IPS-NIHi7 (cell line): ENCODE measurements around the gene DEFB132.
"Not testable (repeated sequence)": the region's sequence is repeated elsewhere in the genome, so short reads cannot be mapped to it uniquely, and the experiment has no call there.

Source experiments
- DNase-seq: peaks from one replicate; pipeline ENCODE4 v3.0.0; 2012; ENCODE audit warnings: mixed read lengths; ENCODE audit errors: extremely low spot score

Gene DEFB132, protein sequence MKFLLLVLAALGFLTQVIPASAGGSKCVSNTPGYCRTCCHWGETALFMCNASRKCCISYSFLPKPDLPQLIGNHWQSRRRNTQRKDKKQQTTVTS

DNA sequence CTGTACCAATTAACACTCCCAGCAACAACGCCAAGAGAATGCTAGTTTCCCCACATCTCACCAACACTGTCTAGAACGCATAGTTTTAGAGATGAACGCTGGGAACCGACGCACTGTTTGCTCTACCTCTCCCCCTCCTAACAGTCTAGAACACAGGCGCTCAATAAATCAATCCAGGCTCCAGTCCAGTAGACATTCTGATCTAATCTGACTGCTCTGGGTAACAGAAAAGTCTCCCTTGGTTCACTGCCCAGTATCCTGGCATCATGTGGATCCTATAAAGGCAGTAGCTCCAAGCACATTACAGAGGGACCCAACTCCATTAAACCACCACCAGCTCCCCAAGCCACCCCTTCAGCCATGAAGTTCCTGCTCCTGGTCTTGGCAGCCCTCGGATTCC lies at the start of gene DEFB132:
TSS of gene DEFB132 (plus strand) at position 306 of the 400 bp plus-strand sequence. CDS start at position 361, 55 bp downstream.
- no peak for DNase-seq

DNA sequence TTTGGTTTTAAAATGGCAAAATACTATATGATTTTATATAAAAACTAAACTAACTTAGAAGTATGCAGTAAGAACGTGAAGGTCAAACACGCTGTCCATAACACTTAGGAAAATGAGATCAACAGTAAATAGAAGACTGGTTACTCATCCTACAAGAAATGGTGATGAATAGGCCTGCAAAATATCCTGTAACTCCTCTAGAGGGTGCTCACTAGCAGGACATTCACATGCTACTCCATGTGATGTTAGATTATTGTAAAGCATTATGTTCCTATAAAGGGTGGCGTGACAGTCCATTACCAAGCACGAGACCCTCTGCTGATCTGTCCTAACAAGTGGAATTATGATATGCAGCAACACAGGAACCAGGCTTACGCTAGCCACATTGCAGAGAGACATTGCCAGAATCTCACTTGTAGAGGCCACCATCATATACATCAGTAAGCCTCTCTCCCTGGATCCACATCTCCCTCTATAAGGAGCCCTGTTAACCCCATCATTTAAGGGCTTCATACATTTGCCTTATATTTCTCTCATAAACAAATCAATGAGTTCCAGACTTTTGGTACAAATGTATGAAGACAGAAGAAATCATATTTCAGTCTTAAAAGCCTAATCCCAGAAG lies 48.5 kb upstream of the DEFB132 start:
- DNase-seq = peak; percentile 45

DNA sequence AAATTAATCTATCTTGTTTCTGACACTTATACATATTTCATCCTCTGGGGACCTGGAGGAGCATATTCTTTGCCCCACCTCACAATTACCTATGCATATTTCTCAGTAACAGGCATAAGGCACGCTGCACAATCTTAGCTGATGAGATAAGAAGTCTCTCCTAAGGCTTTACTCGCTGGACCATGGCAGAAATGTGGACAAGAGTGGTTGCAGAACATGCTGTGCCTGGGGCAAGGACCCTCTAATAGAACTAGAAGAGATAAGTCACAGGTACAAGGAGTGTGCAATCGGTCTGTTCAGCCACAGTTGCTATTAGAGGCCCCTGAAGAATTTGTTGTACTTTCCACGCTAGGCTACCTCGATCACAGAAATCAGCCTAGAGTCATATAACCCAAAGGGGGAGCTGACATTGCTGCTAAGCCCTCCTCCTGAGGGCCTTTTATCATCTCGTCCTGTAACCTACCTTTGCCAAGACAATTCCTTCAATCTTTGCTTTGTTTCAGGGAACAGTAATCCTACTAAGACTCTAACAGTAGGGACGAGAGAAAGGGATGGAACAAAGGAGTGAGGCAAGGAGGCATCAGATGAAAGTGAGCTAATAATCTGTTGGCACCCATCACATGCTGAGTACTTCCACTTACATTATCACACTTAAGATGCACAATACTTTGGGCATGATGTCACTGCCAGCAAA lies 46.6 kb upstream of the DEFB132 start:
- no peak for DNase-seq

DNA sequence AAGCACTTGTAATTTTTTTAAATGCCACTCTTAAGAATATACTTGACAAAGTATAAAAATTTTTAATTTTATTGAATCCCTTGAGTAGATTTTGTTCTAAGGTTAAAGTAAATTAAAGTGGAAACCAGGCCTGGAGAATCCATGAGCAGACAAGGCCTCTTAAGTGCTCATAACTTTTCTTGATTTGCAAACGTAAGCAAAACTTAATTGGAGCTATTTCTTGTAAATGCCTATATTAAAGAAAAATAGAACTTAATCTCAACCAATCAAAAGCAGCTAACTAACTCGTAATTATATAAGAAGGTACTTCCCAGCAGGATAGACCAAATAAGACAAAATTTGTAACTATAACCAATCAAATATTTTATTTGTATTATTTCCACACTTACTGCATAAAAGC lies 43.1 kb upstream of the DEFB132 start:
- DNase-seq = no peak

DNA sequence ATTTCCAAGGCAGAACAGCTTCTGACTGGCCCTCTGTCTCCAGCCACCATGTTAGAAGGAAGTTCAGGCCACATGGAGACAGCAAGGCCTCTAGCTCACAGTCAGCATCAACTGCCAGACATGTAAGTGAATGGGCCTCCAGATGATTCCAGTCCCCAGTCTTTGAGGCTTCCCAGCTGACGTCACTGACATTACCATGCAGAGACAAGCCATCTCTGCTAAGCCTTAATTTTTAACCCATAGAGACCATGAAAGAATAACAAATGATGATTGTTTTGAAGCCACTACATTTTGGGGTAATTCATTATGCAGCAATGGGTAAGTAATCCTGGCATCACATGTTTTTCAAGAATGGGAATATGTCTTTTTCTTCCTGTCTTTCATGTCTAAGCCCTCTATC lies 41.7 kb upstream of the DEFB132 start:
- no peak for DNase-seq

DNA sequence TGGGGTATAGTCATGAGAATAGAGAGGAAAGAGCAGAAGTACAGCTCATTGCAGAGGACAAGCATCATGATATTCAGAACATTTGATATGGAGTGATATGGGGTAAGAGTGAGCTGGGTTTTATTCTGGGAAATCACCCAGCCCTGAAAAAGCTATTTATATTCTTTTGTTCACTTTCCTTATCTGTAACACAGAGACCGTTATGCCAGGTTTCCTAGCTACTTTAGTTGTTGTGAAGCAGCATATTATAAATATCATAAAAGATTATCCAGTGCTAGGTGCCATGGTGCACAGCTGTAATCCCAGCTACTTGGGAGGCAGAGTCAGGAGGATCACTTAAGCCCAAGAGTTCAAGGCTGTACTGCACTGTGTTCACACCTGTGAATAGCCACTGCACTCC lies 40.3 kb upstream of the DEFB132 start:
- DNase-seq = no peak

DNA sequence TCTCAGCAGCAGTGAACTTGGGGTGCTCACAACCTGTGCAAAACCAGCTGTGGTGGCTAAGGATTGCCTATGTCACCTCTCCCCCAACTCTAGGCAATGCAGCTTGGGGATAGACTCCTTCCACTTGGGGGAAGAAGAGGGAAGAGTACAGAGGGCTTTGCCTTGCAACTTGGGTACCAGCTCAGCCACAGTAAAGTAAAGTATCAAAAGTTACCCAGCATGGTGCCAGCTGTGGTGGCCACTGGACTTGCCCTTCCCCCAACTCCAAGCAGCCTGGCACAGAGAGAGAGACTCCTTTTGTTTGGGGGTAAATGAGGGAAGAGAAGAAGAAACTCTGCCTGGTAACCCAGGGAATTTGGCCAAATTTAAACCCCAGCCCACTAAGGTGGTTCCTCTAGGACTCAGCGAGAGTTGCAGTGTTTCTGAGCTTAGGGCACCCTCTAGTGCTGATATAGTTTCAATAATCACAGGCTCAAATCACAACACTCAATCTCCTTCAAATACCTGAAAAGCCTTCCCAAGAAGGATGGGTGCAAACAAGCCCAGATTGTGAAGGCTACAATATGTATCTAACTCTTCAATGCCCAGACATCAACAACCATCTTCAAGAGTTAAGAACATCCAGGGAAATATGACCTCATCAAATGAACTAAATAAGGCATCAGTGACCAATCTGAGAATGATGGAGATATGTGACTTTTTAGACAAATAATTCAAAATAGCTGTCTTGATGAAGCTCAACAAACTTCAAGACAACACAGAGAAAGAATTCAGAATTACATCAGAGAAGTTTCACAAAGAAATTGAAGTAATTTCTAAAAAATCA lies 38.0 kb upstream of the DEFB132 start:
- peak; percentile 64 for DNase-seq

DNA sequence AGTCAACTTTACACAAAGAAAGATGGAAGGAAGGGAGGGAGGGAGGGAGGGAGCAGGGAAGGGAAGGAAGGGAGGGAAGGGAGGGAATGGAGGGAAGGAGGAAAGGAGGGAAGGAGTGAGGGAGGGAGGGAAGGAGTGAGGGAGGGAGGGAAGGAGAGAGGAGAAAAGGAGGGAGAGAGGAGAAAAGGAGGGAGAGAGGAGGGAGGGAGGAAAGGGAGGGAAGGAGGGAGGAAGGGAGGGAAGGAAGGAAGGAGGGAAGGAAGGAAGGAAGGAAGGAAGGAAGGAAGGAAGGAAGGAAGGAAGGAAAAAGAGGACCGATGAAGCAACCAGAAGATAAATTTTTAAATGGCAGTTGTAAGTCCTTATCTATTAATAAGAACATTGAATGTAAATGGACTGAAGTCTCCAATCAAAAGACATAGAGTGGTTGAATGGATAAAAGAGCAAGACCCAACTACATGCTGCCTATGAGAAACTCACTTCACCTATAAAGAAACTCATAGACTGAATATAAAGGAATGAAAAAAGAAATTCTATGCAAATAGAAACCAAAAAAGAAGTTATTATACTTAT lies 36.2 kb upstream of the DEFB132 start:
- DNase-seq = no peak

DNA sequence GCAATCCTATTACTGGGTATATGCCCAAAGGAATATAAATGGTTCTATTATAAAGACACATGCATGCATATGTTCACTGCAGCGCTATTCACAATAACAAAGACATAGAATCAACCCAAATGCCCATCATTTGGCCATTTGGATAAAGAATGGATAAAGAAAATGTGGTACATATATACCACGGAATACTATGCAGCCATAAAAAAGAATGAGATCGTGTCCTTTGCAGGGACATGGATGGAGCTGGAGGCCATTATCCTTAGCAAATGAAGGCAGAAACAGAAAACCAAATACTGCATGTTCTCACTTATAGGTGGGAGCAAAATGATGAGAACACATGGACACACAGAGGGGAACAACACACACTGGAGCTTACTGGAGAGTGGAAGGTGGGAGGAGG lies 31.6 kb upstream of the DEFB132 start:
- not testable (repeated sequence) for DNase-seq

DNA sequence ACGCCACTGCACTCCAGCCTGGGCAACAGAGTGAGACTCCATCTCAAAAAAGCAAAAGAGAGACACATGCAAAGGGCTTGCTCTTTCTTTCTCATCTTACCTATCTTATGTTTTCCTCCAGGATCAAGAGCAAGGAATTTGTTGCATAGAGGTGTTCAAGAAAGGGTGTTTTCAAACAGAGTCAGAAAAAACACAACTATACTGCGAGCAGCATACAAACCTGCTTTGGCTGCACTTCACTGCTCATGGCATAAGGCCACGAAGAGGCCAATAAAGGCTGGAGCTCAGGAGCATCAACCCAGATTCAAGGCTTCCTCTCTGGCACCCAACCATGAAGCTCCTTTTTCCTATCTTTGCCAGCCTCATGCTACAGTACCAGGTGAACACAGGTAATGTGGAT lies 30.6 kb upstream of the DEFB132 start, which contains the start of gene DEFB129:
TSS of gene DEFB129 (plus strand) at position 301 of the 400 bp plus-strand sequence. CDS start at position 332, 31 bp downstream.
- DNase-seq = no peak

DNA sequence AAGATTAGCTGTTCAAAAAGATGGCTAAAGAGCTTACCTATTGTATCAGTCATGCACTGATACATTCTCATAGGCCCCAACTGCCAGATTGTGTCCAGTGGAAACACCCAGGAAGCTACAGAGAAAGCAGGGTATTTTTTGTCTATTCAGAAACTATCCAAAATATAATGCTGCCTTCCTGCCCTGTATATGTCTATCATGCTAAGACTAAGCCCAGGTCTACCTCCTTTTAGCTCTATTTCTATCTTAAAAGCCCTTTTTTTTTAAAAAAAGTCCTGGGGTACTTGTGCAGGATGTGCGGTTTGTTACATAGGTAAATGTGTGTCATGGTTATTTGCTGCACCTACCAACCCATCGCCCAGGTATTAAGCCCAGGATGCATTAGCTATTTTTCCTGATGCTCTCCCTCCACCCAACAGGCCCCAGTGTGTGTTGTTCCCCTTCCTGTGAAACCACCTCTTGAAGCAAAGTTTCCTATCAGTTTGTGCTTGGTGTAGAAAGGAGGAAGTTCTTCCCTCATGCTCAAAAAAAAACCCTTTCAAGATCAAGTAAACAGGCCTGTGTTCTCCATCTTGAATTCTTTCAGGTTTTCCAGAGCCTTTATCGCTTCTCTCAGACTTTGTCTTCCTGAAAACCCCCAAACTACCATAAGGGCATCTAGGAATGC lies 30.0 kb upstream of the DEFB132 start:
- no peak for DNase-seq

DNA sequence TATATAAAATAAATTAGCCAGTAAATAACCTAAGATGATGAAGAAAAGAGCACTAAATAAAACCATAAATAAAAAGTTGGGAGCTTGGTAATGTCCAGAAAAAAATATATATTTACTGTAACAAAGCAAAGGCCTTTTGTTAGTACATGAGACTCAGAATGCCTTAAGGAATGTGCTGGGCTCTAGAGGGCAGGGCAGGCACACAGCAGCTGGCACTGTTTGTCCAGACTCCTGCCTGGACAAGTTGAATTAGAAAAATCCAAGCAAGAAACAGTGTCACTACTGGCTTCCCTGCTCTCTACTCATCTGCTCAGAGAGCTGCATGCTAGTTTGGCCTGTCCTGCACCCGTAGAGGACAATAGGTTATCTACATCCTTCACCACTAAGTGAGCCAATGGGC lies 21.6 kb upstream of the DEFB132 start:
- DNase-seq = no peak

DNA sequence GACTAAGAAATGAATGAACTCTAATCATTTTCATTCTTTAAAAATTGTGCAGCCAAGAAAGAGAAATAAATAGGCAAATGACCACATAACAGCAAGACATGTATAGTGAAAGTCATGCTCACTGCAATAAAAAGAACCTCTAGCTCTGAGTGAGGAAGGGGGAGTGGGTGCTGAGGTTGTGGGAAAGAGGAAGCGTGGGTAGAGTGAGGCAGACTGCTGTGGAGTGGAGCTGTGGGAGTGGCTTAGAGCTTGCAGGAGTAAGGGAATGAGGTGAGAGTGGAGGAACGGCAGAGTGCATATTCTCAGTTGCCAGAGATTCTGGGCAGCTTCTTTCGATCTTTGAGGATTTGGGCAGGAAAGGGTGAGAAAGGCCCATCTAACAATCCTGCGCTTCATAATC lies 20.0 kb upstream of the DEFB132 start:
- DNase-seq = no peak

DNA sequence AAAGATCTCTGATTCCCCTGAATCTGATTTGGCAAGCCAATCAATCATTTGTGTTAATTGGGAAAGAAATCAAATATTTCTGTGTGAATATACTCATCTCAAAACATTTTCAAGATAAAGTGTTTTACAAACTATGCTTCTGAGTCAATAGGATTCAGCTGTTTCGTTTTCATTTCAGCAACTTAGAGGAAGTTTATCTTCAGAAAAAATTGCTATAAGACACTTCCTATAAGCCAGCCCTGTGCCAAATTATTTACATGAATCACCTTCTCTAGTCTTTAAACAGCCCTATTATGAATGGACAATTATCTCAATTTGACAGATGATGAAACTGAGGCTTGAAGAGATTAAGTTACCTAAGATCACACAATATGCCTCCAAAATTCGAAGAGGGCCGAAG lies 19.6 kb upstream of the DEFB132 start:
- no peak for DNase-seq

DNA sequence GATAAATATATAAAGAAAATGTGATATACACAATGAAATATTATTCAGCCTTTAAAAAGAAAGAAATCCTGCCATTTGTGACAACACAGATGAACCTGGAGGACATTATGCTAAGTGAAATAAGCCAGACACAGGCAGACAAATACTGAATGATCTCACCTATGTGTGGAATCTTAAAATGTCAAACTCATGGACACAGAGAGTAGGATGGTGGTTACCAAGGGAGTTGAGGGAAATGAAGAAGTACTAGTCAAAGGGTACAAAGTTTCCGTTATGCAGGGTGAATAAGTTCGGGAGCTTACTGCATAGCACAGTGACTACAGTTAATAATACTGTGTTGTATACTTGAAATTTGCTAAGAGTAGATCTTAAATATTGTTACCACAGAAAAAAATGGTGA lies 14.6 kb upstream of the DEFB132 start:
- no peak for DNase-seq

DNA sequence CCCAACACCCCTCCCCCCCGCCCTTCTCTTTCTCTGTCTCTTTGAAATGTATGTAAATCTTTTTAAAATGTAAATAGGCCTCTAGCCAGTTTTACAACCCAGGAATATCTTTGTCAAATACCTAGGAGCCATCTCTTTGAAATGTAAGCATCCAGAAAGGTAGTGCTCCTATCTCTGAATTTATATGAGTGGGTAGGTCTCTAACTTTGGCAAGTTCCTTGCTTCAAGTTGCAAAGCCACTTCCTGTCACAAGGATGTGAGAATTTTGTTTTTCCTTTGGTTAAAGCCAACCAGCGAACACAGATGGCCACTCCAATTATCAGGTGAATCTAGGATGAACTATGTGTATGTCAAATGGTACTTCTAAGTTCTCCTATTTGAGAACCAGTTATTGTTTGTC lies 6.2 kb upstream of the DEFB132 start:
- peak; percentile 38 for DNase-seq

DNA sequence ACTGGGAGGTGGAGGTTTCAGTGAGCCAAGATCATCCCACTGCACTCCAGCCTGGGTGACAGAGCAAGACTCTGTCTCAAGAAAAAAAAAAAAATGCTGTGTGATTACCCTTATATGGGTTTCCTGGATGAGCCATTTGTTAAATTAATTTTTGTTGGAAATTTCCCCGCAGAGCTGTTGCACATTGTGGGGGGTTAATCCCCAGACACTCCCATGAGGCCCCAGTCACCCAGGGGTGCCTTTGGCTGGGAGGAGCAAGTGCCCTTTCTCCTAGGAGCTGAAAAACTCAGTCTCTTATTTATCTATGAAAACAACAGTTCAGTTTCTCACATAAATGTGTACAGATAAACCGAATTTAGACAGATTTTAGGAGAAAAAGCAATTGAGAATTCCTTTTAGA lies 4.7 kb upstream of the DEFB132 start:
- DNase-seq = no peak

DNA sequence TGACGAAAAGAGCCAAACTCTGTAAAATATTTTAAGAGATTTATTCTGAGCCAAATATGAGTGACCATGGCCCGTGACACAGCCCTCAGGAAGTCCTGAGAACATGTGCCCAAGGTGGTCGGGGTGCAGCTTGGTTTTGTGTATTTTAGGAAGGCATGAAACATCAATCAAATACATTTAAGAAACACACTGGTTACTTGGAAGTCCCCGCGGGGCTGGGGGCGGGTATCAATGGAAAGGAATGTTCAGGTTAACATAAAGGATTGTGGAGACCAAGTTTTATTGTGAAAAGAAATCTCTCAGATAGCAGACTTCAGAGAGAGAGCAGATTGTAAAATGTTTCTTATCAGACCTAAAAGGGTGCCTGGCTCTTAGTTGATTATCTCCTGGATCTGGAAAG lies 4.1 kb upstream of the DEFB132 start:
- DNase-seq = not testable (repeated sequence)

DNA sequence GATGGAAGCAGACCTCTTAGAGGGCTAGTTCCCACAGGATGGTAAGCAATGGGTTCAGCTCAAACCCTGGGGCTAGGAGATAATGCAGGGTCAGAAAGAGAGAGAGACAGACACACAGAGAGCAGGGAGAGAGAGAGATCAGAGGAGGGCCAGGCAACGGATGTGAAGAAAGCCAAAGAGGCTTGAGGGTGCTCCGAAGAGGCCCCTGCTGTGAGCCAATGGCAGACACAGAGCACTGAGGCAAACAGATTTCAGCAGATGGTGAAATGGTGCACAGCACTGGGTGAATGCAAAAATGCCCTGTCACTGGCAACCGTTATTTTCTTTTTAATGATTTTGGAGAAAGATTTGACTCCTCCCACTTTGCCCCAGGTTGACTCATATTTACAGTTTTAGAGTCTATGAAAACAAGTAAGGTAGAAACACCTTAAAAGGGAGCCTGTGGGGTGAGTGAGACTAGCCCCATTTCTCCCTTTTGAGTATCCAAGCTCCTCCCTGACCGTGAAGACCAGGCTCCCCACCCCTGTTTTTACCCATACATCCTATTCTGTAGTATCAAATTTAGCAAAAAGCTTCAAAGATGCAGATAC lies 840 bp downstream of the DEFB132 start:
- no peak for DNase-seq

DNA sequence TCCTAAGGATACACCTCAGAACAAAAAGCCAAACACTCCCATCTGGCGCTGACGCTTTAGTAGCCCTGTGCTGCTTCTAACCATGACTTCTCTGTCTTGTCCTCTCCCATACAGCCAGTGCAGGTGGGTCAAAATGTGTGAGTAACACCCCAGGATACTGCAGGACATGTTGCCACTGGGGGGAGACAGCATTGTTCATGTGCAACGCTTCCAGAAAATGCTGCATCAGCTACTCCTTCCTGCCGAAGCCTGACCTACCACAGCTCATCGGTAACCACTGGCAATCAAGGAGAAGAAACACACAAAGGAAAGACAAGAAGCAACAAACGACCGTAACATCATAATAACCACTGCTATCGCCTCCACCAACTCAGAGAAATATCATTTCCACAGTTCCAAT lies 1.4 kb downstream of the DEFB132 start:
- DNase-seq = peak; percentile 29

DNA sequence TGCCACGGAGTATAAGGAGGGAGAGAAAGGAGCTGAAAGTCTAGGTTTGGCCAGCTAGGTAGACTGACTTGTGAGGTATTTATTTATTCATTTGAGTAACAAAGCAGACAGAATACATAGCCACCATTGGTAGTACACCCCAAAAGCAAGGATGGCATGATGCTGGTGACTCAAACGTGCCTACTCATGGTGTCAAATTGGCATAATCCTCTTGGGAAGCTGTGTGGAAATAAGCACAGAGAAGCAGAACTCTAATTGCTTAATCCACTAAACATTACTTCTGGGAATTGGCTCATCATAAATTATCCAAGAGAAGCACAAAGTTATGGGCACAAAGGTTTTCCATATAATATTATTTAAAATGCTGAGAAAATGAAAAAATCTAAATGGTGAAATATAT lies 2.5 kb downstream of the DEFB132 start:
- no peak for DNase-seq
